OCI-LY7 (cell line): ENCODE measurements around the gene LTB. TPM values are rescaled to one million over a fixed set of nuclear protein-coding genes. Genes with fewer than 3 reads are reported as not detected.
A peak's percentile ranks its signal among the peaks of the same experiment; 100 is the strongest.

Experiments used
- Bru-seq: library from RNA; stranded (reverse); fragments of 400-500 nt; gene quantifications from one replicate; lab custom pipeline; 2021; lab: Mats Ljungman, UMichigan
- BruChase-seq, 2 experiments: library from RNA; stranded (reverse); fragments of 400-500 nt; gene quantifications; one replicate each; lab custom pipeline; 2021; lab: Mats Ljungman, UMichigan
- BruUV-seq: library from RNA; stranded (reverse); fragments of 400-500 nt; replicated peaks from 2 replicates; lab custom pipeline; 2021; lab: Mats Ljungman, UMichigan
- CTCF ChIA-PET: fragments of 300-600 bp; sonication (Branson Sonifier 250); formaldehyde crosslinking; loops from one replicate; lab custom pipeline; 2022; ENCODE audit warnings: antibody characterized with exemption; ENCODE audit not compliant: unreplicated experiment; lab: Charles Lee
- POLR2A ChIA-PET: fragments of 300-600 bp; sonication (Branson Sonifier 250); formaldehyde crosslinking; loops from one replicate; lab custom pipeline; 2022; ENCODE audit warnings: antibody characterized with exemption; lab: Charles Lee
- DNase-seq: peaks from one replicate; pipeline ENCODE4 v3.0.0-alpha.2; 2015; ENCODE audit warnings: low spot score
- H2AFZ ChIP-seq: fragments of 200-600 bp; sonication (generic), shearing (Covaris generic); 2 replicates; pipeline ENCODE4 v1.6.1; 2014; ENCODE audit warnings: mild to moderate bottlenecking, antibody characterized with exemption, low read length, moderate library complexity
- H3K27ac ChIP-seq: fragments of 200-600 bp; sonication (generic); 2 replicates; pipeline ENCODE4 v1.5.1; 2014; ENCODE audit warnings: mixed run types, low read depth, mild to moderate bottlenecking, moderate library complexity, low read length, inconsistent platforms; ENCODE audit not compliant: poor library complexity, severe bottlenecking
- H3K36me3 ChIP-seq: fragments of 200-600 bp; sonication (generic); 2 replicates; pipeline ENCODE4 v1.6.1; 2014; ENCODE audit warnings: mild to moderate bottlenecking, antibody characterized with exemption, low read length, moderate library complexity, mixed read lengths; ENCODE audit not compliant: insufficient read depth
- H3K4me1 ChIP-seq: fragments of 200-600 bp; sonication (generic); 2 replicates; pipeline ENCODE4 v1.5.1; 2014; ENCODE audit warnings: mild to moderate bottlenecking, low read length; ENCODE audit not compliant: insufficient read depth, poor library complexity, severe bottlenecking
- H3K4me2 ChIP-seq: fragments of 200-600 bp; sonication (generic); 2 replicates; pipeline ENCODE4 v1.6.1; 2014; ENCODE audit warnings: mild to moderate bottlenecking, low read length
- H3K4me3 ChIP-seq: fragments of 200-600 bp; sonication (generic); 2 replicates; pipeline ENCODE4 v1.5.1; 2014; ENCODE audit warnings: mild to moderate bottlenecking, low read depth, low read length; ENCODE audit not compliant: poor library complexity, severe bottlenecking
- H3K79me2 ChIP-seq: fragments of 200-600 bp; sonication (generic); 2 replicates; pipeline ENCODE4 v1.6.1; 2016; ENCODE audit warnings: low read depth, mild to moderate bottlenecking, low read length, moderate library complexity, mixed read lengths; ENCODE audit not compliant: insufficient read depth
- H3K9me2 ChIP-seq: fragments of 200-600 bp; sonication (generic); 2 replicates; pipeline ENCODE4 v1.6.1; 2016; ENCODE audit warnings: mild to moderate bottlenecking, low read length, mixed read lengths; ENCODE audit not compliant: insufficient read depth
- H3K9me3 ChIP-seq: fragments of 200-600 bp; sonication (generic); 2 replicates; pipeline ENCODE4 v1.6.1; 2014; ENCODE audit warnings: mild to moderate bottlenecking, mixed run types, low read length, mixed read lengths
- H4K20me1 ChIP-seq: fragments of 200-600 bp; sonication (generic); 2 replicates; pipeline ENCODE4 v1.6.1; 2014; ENCODE audit warnings: mild to moderate bottlenecking, antibody characterized with exemption, low read length, moderate library complexity, mixed read lengths; ENCODE audit not compliant: insufficient read depth
- CTCF ChIP-seq: fragments of 200-600 bp; sonication (generic); conservative IDR thresholded peaks from 2 replicates; pipeline ENCODE4 v1.5.1; 2014; ENCODE audit warnings: mild to moderate bottlenecking, antibody characterized with exemption, low read length, moderate library complexity, mixed read lengths
- EZH2phosphoT487 ChIP-seq: fragments of 200-600 bp; sonication (generic); IDR thresholded peaks from 2 replicates; pipeline ENCODE4 v1.6.1; 2018; ENCODE audit warnings: low read depth, borderline replicate concordance, mild to moderate bottlenecking, mixed run types, antibody characterized with exemption, low read length, moderate library complexity, mixed read lengths
- intact Hi-C: fragments of 100-400 bp; cut with micrococcal nuclease; formaldehyde crosslinking; loops from one replicate; pipeline ENCODE4 v1.10.0; 2022; ENCODE audit not compliant: unreplicated experiment
- long read RNA-seq: library from polyadenylated mRNA; stranded (forward); transcript quantifications from one replicate; pipeline ENCODE4 v2.0.0, GENCODE V29; 2022
- total RNA-seq, 2 experiments: library from RNA; depleted of rRNA in 1 of 2; stranded (reverse); fragments of >200 nt in 1 of 2; shearing (Covaris generic) in 1 of 2; gene quantifications; 2 replicates each; pipeline ENCODE4 v1.2.3, GENCODE V29; 2014 to 2022

The LTB gene
- 36.5 and 46.8 TPM in 2 replicates for total RNA-seq (2014; rRNA removed; shearing (Covaris generic))
- 36.9 and 39.2 TPM in 2 replicates for total RNA-seq (2022)
- Bru-seq, nascent RNA, result percentile 73 among the genes with signal in this experiment
- BruChase-seq, experiment 1, labeled RNA remaining after a 6-hour chase, result percentile 73 among the genes with signal in this experiment
- percentile 80 among the genes with signal in this experiment for BruChase-seq, experiment 2, labeled RNA remaining after a 2-hour chase
- long read RNA-seq, transcript LTB-210 (4 exons, 897 nt), result minor isoform, 31 of 92 reads
- long read RNA-seq, transcript LTB-211 (3 exons, 853 nt), result major isoform, 44 of 92 reads
- long read RNA-seq, partial matches to known transcripts, result 13 of 92 reads
- long read RNA-seq, other reads (novel, unspliced or antisense), result 1 of 92 reads

GRCh38 chr6:31582230-31582643 lies at the start of gene LTB:
Gene LTB (minus strand): TSS chr6:31582424. CDS start chr6:31582417, 7 bp downstream.
- CTCF ChIA-PET, result interaction anchor here (0.6 to 4.4 kb wide), 5 partner anchors 7 to 34 kb away, joined by 3 to 27 read pairs (median 3); partner anchors contain the start of gene TNF
- peak; percentile 87 for DNase-seq

GRCh38 chr6:31631681-31632278 lies 49.6 kb upstream of the LTB start:
- Histone ChIP-seq H3K27ac (no peak overlapping the region), H3K4me3 (no peak overlapping the region), H3K4me1 (no peaks in the 10 kb centered on the region), H3K9me3 (no peaks in the 10 kb centered on the region), H4K20me1 (no peaks in the 10 kb centered on the region; the same call in 1 of the 2 replicates), H3K9me2 (no peaks in the 10 kb centered on the region), H3K36me3 (peaks cover 100% of the 10 kb centered on the region), H3K4me2 (no peak overlapping the region), H2AFZ (no peak overlapping the region), H3K79me2 (no peaks in the 10 kb centered on the region)
- DNase-seq, result no peak
- POLR2A ChIA-PET, result no interaction called here
- CTCF ChIA-PET, result no interaction called here
- BruUV-seq, result TSS peak; percentile 44
- no peak for TF ChIP-seq CTCF
- TF ChIP-seq EZH2phosphoT487, result no peak
- intact Hi-C loops, result no loop called here

More at GRCh38 chr6:31582230-31582643, at the start of gene LTB:
- Histone ChIP-seq H3K36me3 (peaks cover 12% of the 10 kb centered on the region; the same call in 1 of the 2 replicates), H3K27ac (peak within 1 kb of the TSS; percentile 86), H3K79me2 (peaks cover 11% of the 10 kb centered on the region; the same call in 1 of the 2 replicates), H3K4me2 (peak within 1 kb of the TSS; percentile 88), H4K20me1 (no peaks in the 10 kb centered on the region), H2AFZ (peak within 1 kb of the TSS; percentile 12; the same call in 1 of the 2 replicates), H3K9me3 (no peaks in the 10 kb centered on the region), H3K4me1 (peaks cover 78% of the 10 kb centered on the region), H3K4me3 (peak within 1 kb of the TSS; percentile 87), H3K9me2 (no peaks in the 10 kb centered on the region)
- POLR2A ChIA-PET, result interaction anchor here (0.6 to 6.0 kb wide), 9 partner anchors 8 to 71 kb away, joined by 3 to 49 read pairs (median 5); partner anchors contain the start of genes BAG6, NCR3 and NFKBIL1
- TF ChIP-seq CTCF (no peak), EZH2phosphoT487 (no peak)
- no TSS peak for BruUV-seq
- intact Hi-C loops, result loop anchor here (10.0 kb wide), 1 partner anchor 177 kb away; the partner anchor contains the start of gene MICA
